ENCODE data around the gene NETO1. TPM values are rescaled to one million over a fixed set of nuclear protein-coding genes. Genes with fewer than 3 reads are reported as not detected.

NETO1 gene
- total RNA-seq = not detected

- DNase-seq (ENCODE audit: low spot score) = no peak
Observed at GRCh38 chr18:72867746-72868584, at the start of gene NETO1. TSS of gene NETO1 (minus strand) at chr18:72867987. CDS start at chr18:72867291, 696 bp downstream.

GRCh38 chr18:72910045-72910444 lies 42.3 kb upstream of the NETO1 start:
- DNase-seq (ENCODE audit: low spot score) = no peak

GRCh38 chr18:72908181-72908580 lies 40.4 kb upstream of the NETO1 start:
- DNase-seq (ENCODE audit: low spot score) = no peak

- DNase-seq (ENCODE audit: low spot score) = no peak
Observed at GRCh38 chr18:72903033-72903432, 35.2 kb upstream of the NETO1 start.

- no peak for DNase-seq (ENCODE audit: low spot score)
Observed at GRCh38 chr18:72899338-72899737, 31.6 kb upstream of the NETO1 start.

- DNase-seq (ENCODE audit: low spot score) = no peak
Observed at GRCh38 chr18:72898870-72899269, 31.1 kb upstream of the NETO1 start.

GRCh38 chr18:72895548-72895947 lies 27.8 kb upstream of the NETO1 start:
- no peak for DNase-seq (ENCODE audit: low spot score)

GRCh38 chr18:72878561-72878960 lies 10.8 kb upstream of the NETO1 start:
- DNase-seq (ENCODE audit: low spot score) = no peak

- DNase-seq (ENCODE audit: low spot score) = no peak
Observed at GRCh38 chr18:72878143-72878542, 10.4 kb upstream of the NETO1 start.

GRCh38 chr18:72871091-72871490 lies 3.3 kb upstream of the NETO1 start:
- no peak for DNase-seq (ENCODE audit: low spot score)

GRCh38 chr18:72869226-72870185 lies 1.7 kb upstream of the NETO1 start:
- DNase-seq (ENCODE audit: low spot score) = no peak

GRCh38 chr18:72868585-72869225 lies 918 bp upstream of the NETO1 start:
- DNase-seq (ENCODE audit: low spot score) = no peak

GRCh38 chr18:72866901-72867745 lies 664 bp downstream of the NETO1 start:
- no peak for DNase-seq (ENCODE audit: low spot score)

- no peak for DNase-seq (ENCODE audit: low spot score)
Observed at GRCh38 chr18:72866442-72866900, 1.3 kb downstream of the NETO1 start.

- no peak for DNase-seq (ENCODE audit: low spot score)
Observed at GRCh38 chr18:72863754-72864153, 4.0 kb downstream of the NETO1 start.

- DNase-seq (ENCODE audit: low spot score) = no peak
Observed at GRCh38 chr18:72859088-72859487, 8.7 kb downstream of the NETO1 start.

- DNase-seq (ENCODE audit: low spot score) = no peak
Observed at GRCh38 chr18:72849671-72850070, 18.1 kb downstream of the NETO1 start.

GRCh38 chr18:72848503-72849237 lies 19.1 kb downstream of the NETO1 start:
- no peak for DNase-seq (ENCODE audit: low spot score)

- DNase-seq (ENCODE audit: low spot score) = no peak
Observed at GRCh38 chr18:72847771-72848170, 20.0 kb downstream of the NETO1 start.
